OCI-LY7 (cell line): ENCODE results near the gene DGCR2. TPM values are rescaled to one million over a fixed set of nuclear protein-coding genes. Genes with fewer than 3 reads are reported as not detected.

ENCODE experiments used
- BruUV-seq: library from RNA; stranded (reverse); fragments of 400-500 nt; replicated peaks from 2 replicates; lab custom pipeline; 2021; lab: Mats Ljungman, UMichigan
- CTCF ChIA-PET: fragments of 300-600 bp; sonication (Branson Sonifier 250); formaldehyde crosslinking; loops from one replicate; lab custom pipeline; 2022; ENCODE audit warnings: antibody characterized with exemption; ENCODE audit not compliant: unreplicated experiment; lab: Charles Lee
- POLR2A ChIA-PET: fragments of 300-600 bp; sonication (Branson Sonifier 250); formaldehyde crosslinking; loops from one replicate; lab custom pipeline; 2022; ENCODE audit warnings: antibody characterized with exemption; lab: Charles Lee
- DNase-seq: peaks from one replicate; pipeline ENCODE4 v3.0.0-alpha.2; 2015; ENCODE audit warnings: low spot score
- H2AFZ ChIP-seq: fragments of 200-600 bp; sonication (generic), shearing (Covaris generic); 2 replicates; pipeline ENCODE4 v1.6.1; 2014; ENCODE audit warnings: mild to moderate bottlenecking, antibody characterized with exemption, low read length, moderate library complexity
- H3K27ac ChIP-seq: fragments of 200-600 bp; sonication (generic); 2 replicates; pipeline ENCODE4 v1.5.1; 2014; ENCODE audit warnings: mixed run types, low read depth, mild to moderate bottlenecking, moderate library complexity, low read length, inconsistent platforms; ENCODE audit not compliant: poor library complexity, severe bottlenecking
- H3K36me3 ChIP-seq: fragments of 200-600 bp; sonication (generic); 2 replicates; pipeline ENCODE4 v1.6.1; 2014; ENCODE audit warnings: mild to moderate bottlenecking, antibody characterized with exemption, low read length, moderate library complexity, mixed read lengths; ENCODE audit not compliant: insufficient read depth
- H3K4me1 ChIP-seq: fragments of 200-600 bp; sonication (generic); 2 replicates; pipeline ENCODE4 v1.5.1; 2014; ENCODE audit warnings: mild to moderate bottlenecking, low read length; ENCODE audit not compliant: insufficient read depth, poor library complexity, severe bottlenecking
- H3K4me2 ChIP-seq: fragments of 200-600 bp; sonication (generic); 2 replicates; pipeline ENCODE4 v1.6.1; 2014; ENCODE audit warnings: mild to moderate bottlenecking, low read length
- H3K4me3 ChIP-seq: fragments of 200-600 bp; sonication (generic); 2 replicates; pipeline ENCODE4 v1.5.1; 2014; ENCODE audit warnings: mild to moderate bottlenecking, low read depth, low read length; ENCODE audit not compliant: poor library complexity, severe bottlenecking
- H3K79me2 ChIP-seq: fragments of 200-600 bp; sonication (generic); 2 replicates; pipeline ENCODE4 v1.6.1; 2016; ENCODE audit warnings: low read depth, mild to moderate bottlenecking, low read length, moderate library complexity, mixed read lengths; ENCODE audit not compliant: insufficient read depth
- H3K9me2 ChIP-seq: fragments of 200-600 bp; sonication (generic); 2 replicates; pipeline ENCODE4 v1.6.1; 2016; ENCODE audit warnings: mild to moderate bottlenecking, low read length, mixed read lengths; ENCODE audit not compliant: insufficient read depth
- H3K9me3 ChIP-seq: fragments of 200-600 bp; sonication (generic); 2 replicates; pipeline ENCODE4 v1.6.1; 2014; ENCODE audit warnings: mild to moderate bottlenecking, mixed run types, low read length, mixed read lengths
- H4K20me1 ChIP-seq: fragments of 200-600 bp; sonication (generic); 2 replicates; pipeline ENCODE4 v1.6.1; 2014; ENCODE audit warnings: mild to moderate bottlenecking, antibody characterized with exemption, low read length, moderate library complexity, mixed read lengths; ENCODE audit not compliant: insufficient read depth
- CTCF ChIP-seq: fragments of 200-600 bp; sonication (generic); conservative IDR thresholded peaks from 2 replicates; pipeline ENCODE4 v1.5.1; 2014; ENCODE audit warnings: mild to moderate bottlenecking, antibody characterized with exemption, low read length, moderate library complexity, mixed read lengths
- EZH2phosphoT487 ChIP-seq: fragments of 200-600 bp; sonication (generic); IDR thresholded peaks from 2 replicates; pipeline ENCODE4 v1.6.1; 2018; ENCODE audit warnings: low read depth, borderline replicate concordance, mild to moderate bottlenecking, mixed run types, antibody characterized with exemption, low read length, moderate library complexity, mixed read lengths
- intact Hi-C: fragments of 100-400 bp; cut with micrococcal nuclease; formaldehyde crosslinking; loops from one replicate; pipeline ENCODE4 v1.10.0; 2022; ENCODE audit not compliant: unreplicated experiment
- total RNA-seq, 2 experiments: library from RNA; depleted of rRNA in 1 of 2; stranded (reverse); fragments of >200 nt in 1 of 2; shearing (Covaris generic) in 1 of 2; gene quantifications; 2 replicates each; pipeline ENCODE4 v1.2.3, GENCODE V29; 2014 to 2022

Gene DGCR2
- total RNA-seq, 2 experiments from 2014 or later, result 27.6 to 29.7 TPM

GRCh38 chr22:19129871-19130270, 7.7 kb upstream of the DGCR2 start:
- Histone ChIP-seq H3K4me1 (peaks cover 10% of the 10 kb centered on the region), H3K9me2 (no peaks in the 10 kb centered on the region), H3K9me3 (no peaks in the 10 kb centered on the region), H3K4me2 (no peak overlapping the region), H3K79me2 (no peaks in the 10 kb centered on the region), H3K36me3 (peaks cover 24% of the 10 kb centered on the region), H3K4me3 (no peak overlapping the region), H4K20me1 (no peaks in the 10 kb centered on the region), H3K27ac (no peak overlapping the region), H2AFZ (no peak overlapping the region)
- no peak for TF ChIP-seq EZH2phosphoT487
- TF ChIP-seq CTCF, result no peak
- POLR2A ChIA-PET, result interaction anchor here (0.6 to 0.7 kb wide), 3 partner anchors 40 to 1534 kb away, joined by 3 to 4 read pairs (median 3); no protein-coding TSS in a partner anchor
- intact Hi-C loops, result no loop called here
- no TSS peak for BruUV-seq
- CTCF ChIA-PET, result no interaction called here
- no peak for DNase-seq

- no peak for TF ChIP-seq EZH2phosphoT487
- no peak for TF ChIP-seq CTCF
- Histone ChIP-seq H3K4me2 (no peak overlapping the region), H3K27ac (no peak overlapping the region), H3K36me3 (peaks cover 18% of the 10 kb centered on the region), H4K20me1 (no peaks in the 10 kb centered on the region), H3K79me2 (no peaks in the 10 kb centered on the region), H3K9me2 (no peaks in the 10 kb centered on the region), H3K4me1 (peaks cover 10% of the 10 kb centered on the region), H3K4me3 (no peak overlapping the region), H2AFZ (no peak overlapping the region), H3K9me3 (no peaks in the 10 kb centered on the region)
- peak; percentile 32 for DNase-seq
- intact Hi-C loops, result no loop called here
- no TSS peak for BruUV-seq
- POLR2A ChIA-PET, result interaction anchor here (0.6 kb wide), 2 partner anchors 33 to 39 kb away, joined by 3 to 4 read pairs; no protein-coding TSS in a partner anchor
- CTCF ChIA-PET, result no interaction called here
Measured at GRCh38 chr22:19128946-19129727, 6.9 kb upstream of the DGCR2 start.

- no peaks in the 10 kb centered on the region for H3K79me2 ChIP-seq
- CTCF ChIA-PET, result no interaction called here
- no peak overlapping the region for H3K27ac ChIP-seq
- no peak overlapping the region for H2AFZ ChIP-seq
- H3K4me2 ChIP-seq, result no peak overlapping the region
- H3K4me3 ChIP-seq, result no peak overlapping the region
- no peaks in the 10 kb centered on the region for H3K9me3 ChIP-seq
- DNase-seq, result no peak
- POLR2A ChIA-PET, result no interaction called here
- peaks cover 12% of the 10 kb centered on the region for H3K4me1 ChIP-seq
- BruUV-seq, result no TSS peak
- no peaks in the 10 kb centered on the region for H4K20me1 ChIP-seq
- no peak for TF ChIP-seq EZH2phosphoT487
- no peaks in the 10 kb centered on the region for H3K9me2 ChIP-seq
- peaks cover 8% of the 10 kb centered on the region; the same call in 1 of the 2 replicates for H3K36me3 ChIP-seq
- intact Hi-C loops, result no loop called here
Measured at GRCh38 chr22:19128009-19128401, 5.8 kb upstream of the DGCR2 start.
